Hepatocyte (in vitro differentiated cells): ENCODE measurements around the gene RPS6KA2. TPM values are rescaled to one million over a fixed set of nuclear protein-coding genes. Genes with fewer than 3 reads are reported as not detected.
"Not testable (repeated sequence)": the region's sequence is repeated elsewhere in the genome, so short reads cannot be mapped to it uniquely, and the experiment has no call there.

Source experiments
- DNase-seq: peaks from one replicate; pipeline ENCODE4 v3.0.0-alpha.2; 2016; ENCODE audit warnings: low spot score
- H2AFZ ChIP-seq: fragments of 200-600 bp; sonication (generic); 2 replicates; pipeline ENCODE4 v1.6.0; 2016; ENCODE audit warnings: antibody characterized with exemption, mild to moderate bottlenecking
- H3K27ac ChIP-seq: fragments of 200-600 bp; sonication (generic); 2 replicates; pipeline ENCODE4 v1.5.1; 2016; ENCODE audit warnings: mild to moderate bottlenecking
- H3K27me3 ChIP-seq: fragments of 200-600 bp; sonication (generic); 2 replicates; pipeline ENCODE4 v1.6.1; 2016
- H3K36me3 ChIP-seq: fragments of 200-600 bp; sonication (generic); replicated peaks from 2 replicates; pipeline ENCODE4 v1.5.1; 2016; ENCODE audit warnings: low read depth; ENCODE audit not compliant: insufficient read depth
- H3K4me1 ChIP-seq: fragments of 200-600 bp; sonication (generic); 2 replicates; pipeline ENCODE4 v1.5.1; 2016; ENCODE audit warnings: mild to moderate bottlenecking, moderate library complexity; ENCODE audit not compliant: insufficient read depth
- H3K4me2 ChIP-seq: fragments of 200-600 bp; sonication (generic); 2 replicates; pipeline ENCODE4 v1.6.0; 2016
- H3K4me3 ChIP-seq: fragments of 200-600 bp; sonication (generic); 2 replicates; pipeline ENCODE4 v1.5.1; 2016; ENCODE audit warnings: mild to moderate bottlenecking
- H3K79me2 ChIP-seq: fragments of 200-600 bp; sonication (generic); 2 replicates; pipeline ENCODE4 v1.6.0; 2017; ENCODE audit warnings: mild to moderate bottlenecking
- H3K9me2 ChIP-seq: fragments of 200-600 bp; sonication (generic); replicated peaks from 2 replicates; pipeline ENCODE4 v1.6.0; 2017; ENCODE audit warnings: mild to moderate bottlenecking; ENCODE audit not compliant: insufficient read depth
- H3K9me3 ChIP-seq: fragments of 200-600 bp; sonication (generic); 2 replicates; pipeline ENCODE4 v1.5.1; 2016; ENCODE audit warnings: low read depth, mild to moderate bottlenecking
- H4K20me1 ChIP-seq: fragments of 200-600 bp; sonication (generic); 2 replicates; pipeline ENCODE4 v1.6.0; 2016; ENCODE audit warnings: mild to moderate bottlenecking; ENCODE audit not compliant: insufficient read depth, poor library complexity, severe bottlenecking
- EZH2 ChIP-seq: fragments of 200-600 bp; sonication (generic); IDR thresholded peaks from 2 replicates; pipeline ENCODE4 v1.6.1; 2016; ENCODE audit warnings: antibody characterized with exemption, mild to moderate bottlenecking, borderline replicate concordance
- EZH2phosphoT487 ChIP-seq: fragments of 200-600 bp; sonication (generic); IDR thresholded peaks from one replicate; pipeline ENCODE4 v1.6.1; 2018; ENCODE audit warnings: antibody characterized with exemption, mild to moderate bottlenecking, low read depth, moderate library complexity; ENCODE audit not compliant: unreplicated experiment, severe bottlenecking
- WGBS: methylation state at CpG from one replicate; pipeline ENCODE4 v1.1.6; 2016; ENCODE audit warnings: low lambda C conversion rate; ENCODE audit errors: missing lambda C conversion rate; 5-methylcytosine and 5-hydroxymethylcytosine counted together
- polyA plus RNA-seq: library from polyadenylated mRNA; unstranded; fragments of >200 nt; fragmentation: Nextera tagmentation; extraction: Ambion mirVana; gene quantifications from 2 replicates; pipeline ENCODE4 v1.2.1, GENCODE V29; 2016
- total RNA-seq: library from RNA; depleted of rRNA; stranded (reverse); fragments of >200 nt; gene quantifications from 2 replicates; pipeline ENCODE4 v1.2.3, GENCODE V29; 2014
- TF ChIP-seq, protein P1 (sequence below): fragments of 200-600 bp; sonication (generic); IDR thresholded peaks from 2 replicates; pipeline ENCODE4 v1.5.1; 2016; ENCODE audit warnings: antibody characterized with exemption, mild to moderate bottlenecking; ENCODE audit not compliant: poor library complexity

RPS6KA2 gene
- total and polyA plus RNA-seq, 2 experiments from 2014 or later: 27.7 to 29.2 TPM

- no peaks in the 10 kb centered on the region for H3K79me2 ChIP-seq
- H3K4me3 ChIP-seq: no peak overlapping the region
- H3K4me2 ChIP-seq: no peak overlapping the region
- 98% methylated on average over 12 of the region's 12 CpGs for WGBS
- no peaks in the 10 kb centered on the region for H3K9me2 ChIP-seq
- TF ChIP-seq EZH2phosphoT487 (no peak), EZH2 (no peak)
- TF ChIP-seq, protein P1, sequence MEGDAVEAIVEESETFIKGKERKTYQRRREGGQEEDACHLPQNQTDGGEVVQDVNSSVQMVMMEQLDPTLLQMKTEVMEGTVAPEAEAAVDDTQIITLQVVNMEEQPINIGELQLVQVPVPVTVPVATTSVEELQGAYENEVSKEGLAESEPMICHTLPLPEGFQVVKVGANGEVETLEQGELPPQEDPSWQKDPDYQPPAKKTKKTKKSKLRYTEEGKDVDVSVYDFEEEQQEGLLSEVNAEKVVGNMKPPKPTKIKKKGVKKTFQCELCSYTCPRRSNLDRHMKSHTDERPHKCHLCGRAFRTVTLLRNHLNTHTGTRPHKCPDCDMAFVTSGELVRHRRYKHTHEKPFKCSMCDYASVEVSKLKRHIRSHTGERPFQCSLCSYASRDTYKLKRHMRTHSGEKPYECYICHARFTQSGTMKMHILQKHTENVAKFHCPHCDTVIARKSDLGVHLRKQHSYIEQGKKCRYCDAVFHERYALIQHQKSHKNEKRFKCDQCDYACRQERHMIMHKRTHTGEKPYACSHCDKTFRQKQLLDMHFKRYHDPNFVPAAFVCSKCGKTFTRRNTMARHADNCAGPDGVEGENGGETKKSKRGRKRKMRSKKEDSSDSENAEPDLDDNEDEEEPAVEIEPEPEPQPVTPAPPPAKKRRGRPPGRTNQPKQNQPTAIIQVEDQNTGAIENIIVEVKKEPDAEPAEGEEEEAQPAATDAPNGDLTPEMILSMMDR: no peak
- no peaks in the 10 kb centered on the region for H3K9me3 ChIP-seq
- H4K20me1 ChIP-seq: no peaks in the 10 kb centered on the region
- no peak overlapping the region for H2AFZ ChIP-seq
- no peak overlapping the region for H3K27ac ChIP-seq
- H3K4me1 ChIP-seq: no peaks in the 10 kb centered on the region
- H3K36me3 ChIP-seq: no peaks in the 10 kb centered on the region
- no peaks in the 10 kb centered on the region for H3K27me3 ChIP-seq
- DNase-seq: no peak
Observed at GRCh38 chr6:166532302-166532701, 94.7 kb downstream of the RPS6KA2 start.

GRCh38 chr6:166530211-166531095 is 96.6 kb downstream of the RPS6KA2 start:
- H3K4me3 ChIP-seq: no peak overlapping the region
- 94% methylated on average over 26 of the region's 26 CpGs for WGBS
- H3K9me3 ChIP-seq: no peaks in the 10 kb centered on the region
- no peak for DNase-seq
- H3K36me3 ChIP-seq: no peaks in the 10 kb centered on the region
- no peaks in the 10 kb centered on the region for H3K4me1 ChIP-seq
- TF ChIP-seq EZH2 (no peak), EZH2phosphoT487 (no peak)
- no peak overlapping the region for H3K4me2 ChIP-seq
- no peaks in the 10 kb centered on the region for H3K79me2 ChIP-seq
- H2AFZ ChIP-seq: no peak overlapping the region
- H3K27ac ChIP-seq: no peak overlapping the region
- H4K20me1 ChIP-seq: no peaks in the 10 kb centered on the region
- H3K27me3 ChIP-seq: no peaks in the 10 kb centered on the region
- no peaks in the 10 kb centered on the region for H3K9me2 ChIP-seq

GRCh38 chr6:166529586-166529985 is 97.5 kb downstream of the RPS6KA2 start:
- no peaks in the 10 kb centered on the region for H3K4me1 ChIP-seq
- no peaks in the 10 kb centered on the region for H3K27me3 ChIP-seq
- H4K20me1 ChIP-seq: no peaks in the 10 kb centered on the region
- no peaks in the 10 kb centered on the region for H3K36me3 ChIP-seq
- no peak overlapping the region for H3K4me2 ChIP-seq
- H2AFZ ChIP-seq: no peak overlapping the region
- no peak for DNase-seq
- no peaks in the 10 kb centered on the region for H3K9me2 ChIP-seq
- 75% methylated on average over 4 of the region's 4 CpGs for WGBS
- TF ChIP-seq EZH2 (no peak), EZH2phosphoT487 (no peak)
- TF ChIP-seq, protein P1: no peak
- no peak overlapping the region for H3K4me3 ChIP-seq
- H3K79me2 ChIP-seq: no peaks in the 10 kb centered on the region
- no peaks in the 10 kb centered on the region for H3K9me3 ChIP-seq
- H3K27ac ChIP-seq: no peak overlapping the region

DNA sequence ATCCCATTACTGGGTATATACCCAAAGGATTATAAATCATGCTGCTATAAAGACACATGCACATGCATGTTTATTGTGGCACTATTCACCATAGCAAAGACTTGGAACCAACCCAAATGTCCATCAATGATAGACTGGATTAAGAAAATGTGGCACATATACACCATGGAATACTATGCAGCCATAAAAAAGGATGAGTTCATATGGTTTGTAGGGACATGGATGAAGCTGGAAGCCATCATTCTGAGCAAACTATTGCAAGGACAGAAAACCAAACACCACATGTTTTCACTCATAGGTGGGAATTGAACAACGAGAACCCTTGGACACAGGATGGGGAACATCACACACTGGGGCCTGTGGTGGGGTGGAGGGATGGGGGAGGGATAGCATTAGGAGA is 98.0 kb downstream of the RPS6KA2 start:
- 100% methylated on average over 1 of the region's 1 CpG for WGBS
- not testable (repeated sequence) for H3K4me1 ChIP-seq, H3K4me3 ChIP-seq, H3K27me3 ChIP-seq, H3K4me2 ChIP-seq, H3K27ac ChIP-seq, H3K9me2 ChIP-seq, H3K36me3 ChIP-seq, H3K9me3 ChIP-seq, H2AFZ ChIP-seq, H4K20me1 ChIP-seq, H3K79me2 ChIP-seq, DNase-seq
